HEK293T (cell line): ENCODE measurements around the gene ETHE1.
"Not testable (repeated sequence)": the region's sequence is repeated elsewhere in the genome, so short reads cannot be mapped to it uniquely, and the experiment has no call there.

ENCODE experiments used
- BHLHE40 ChIP-seq: fragments of 450-650 bp; IDR thresholded peaks from 2 replicates; pipeline ENCODE4 v1.6.1; 2016; ENCODE audit warnings: mild to moderate bottlenecking, moderate library complexity, borderline replicate concordance
- ELF4 ChIP-seq: fragments of 450-650 bp; IDR thresholded peaks from 2 replicates; pipeline ENCODE4 v1.6.1; 2017; ENCODE audit warnings: antibody characterized with exemption
- FOXK2 ChIP-seq: fragments of 450-650 bp; IDR thresholded peaks from 2 replicates; pipeline ENCODE4 v1.6.1; 2016; ENCODE audit warnings: mild to moderate bottlenecking
- LEF1 ChIP-seq: fragments of 450-650 bp; IDR thresholded peaks from 2 replicates; pipeline ENCODE4 v1.6.1; 2017; ENCODE audit warnings: mild to moderate bottlenecking, borderline replicate concordance
- SP1 ChIP-seq: fragments of 450-650 bp; IDR thresholded peaks from 2 replicates; pipeline ENCODE4 v1.6.1; 2017
- ZNF384 ChIP-seq: fragments of 450-650 bp; IDR thresholded peaks from 2 replicates; pipeline ENCODE4 v1.6.1; 2016

GRCh38 chr19:43512399-43512798, 14.6 kb downstream of the ETHE1 start:
- TF ChIP-seq SP1, ELF4, FOXK2, BHLHE40, LEF1, ZNF384: not testable (repeated sequence)
